ENCODE measurements around the gene FER. TPM values are rescaled to one million over a fixed set of nuclear protein-coding genes. Genes with fewer than 3 reads are reported as not detected.

FER gene
- total and polyA plus RNA-seq, 3 donors from 2014 or later = 17.5 to 40.4 (median 39.8) TPM

DNA sequence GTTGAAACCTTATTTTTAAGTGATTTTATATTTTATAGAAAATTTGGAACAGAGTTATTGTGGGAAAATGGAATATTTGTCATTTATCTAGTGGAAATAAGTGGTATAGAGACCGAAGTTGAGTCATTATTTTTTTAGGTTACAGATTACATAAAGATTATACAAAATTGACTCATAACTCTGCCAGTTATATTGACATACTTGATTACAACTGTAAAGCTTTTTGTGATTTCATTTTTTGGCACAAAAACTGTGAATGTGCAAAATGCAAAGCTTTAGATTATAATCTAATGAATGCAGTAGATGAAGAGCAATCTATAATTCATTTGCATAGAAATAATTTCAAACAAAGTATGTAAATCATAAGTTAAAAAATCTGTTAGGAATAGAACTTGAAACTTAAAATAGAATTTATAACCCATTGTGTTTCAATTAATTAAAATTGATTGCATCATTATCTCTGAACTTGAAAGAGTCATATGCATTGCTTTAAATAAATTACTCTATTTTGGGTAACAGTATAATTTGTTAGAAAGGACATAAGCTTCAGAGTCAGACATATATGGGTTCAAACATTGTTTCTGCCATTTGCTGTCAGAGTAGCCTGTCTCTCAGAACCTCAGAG, 280.4 kb downstream of the FER start:
- H3K9me3 ChIP-seq = no peaks in the 10 kb centered on the region
- 88 to 92% methylated on average over 1 of the region's 1 CpG for WGBS, 2 donors
- no peaks in the 10 kb centered on the region for H3K4me1 ChIP-seq
- H3K4me3 ChIP-seq = no peak overlapping the region
- no peak for DNase-seq
- H3K27ac ChIP-seq = no peak overlapping the region
- no peaks in the 10 kb centered on the region for H3K36me3 ChIP-seq (ENCODE audit: low read depth, missing control alignments)
- TF ChIP-seq POLR2A (IDR thresholded peaks at IDR 0.05) (no peak), CTCF (IDR thresholded peaks at IDR 0.05) (no peak)
- no peaks in the 10 kb centered on the region for H3K27me3 ChIP-seq
- intact Hi-C loops (cut with DNase I; ENCODE audit: low total_unique reads) = no loop called here

GRCh38 chr5:109028608-109029299, 281.1 kb downstream of the FER start:
- Histone ChIP-seq H3K36me3 (ENCODE audit: low read depth, missing control alignments) (no peaks in the 10 kb centered on the region), H3K27ac (no peak overlapping the region), H3K27me3 (no peaks in the 10 kb centered on the region), H3K4me3 (no peak overlapping the region), H3K9me3 (no peaks in the 10 kb centered on the region), H3K4me1 (no peaks in the 10 kb centered on the region)
- no peak for DNase-seq
- no peak for TF ChIP-seq CTCF (IDR thresholded peaks at IDR 0.05)
- TF ChIP-seq POLR2A (IDR thresholded peaks at IDR 0.05) = no peak
- intact Hi-C loops (cut with DNase I; ENCODE audit: low total_unique reads) = no loop called here
- WGBS, 2 donors = 87 to 97% methylated on average over 2 of the region's 2 CpGs

GRCh38 chr5:109029847-109030246, 282.1 kb downstream of the FER start:
- 93 to 94% methylated on average over 1 of the region's 1 CpG for WGBS, 2 donors
- no peak for DNase-seq
- no peaks in the 10 kb centered on the region for H3K36me3 ChIP-seq (ENCODE audit: low read depth, missing control alignments)
- TF ChIP-seq CTCF (IDR thresholded peaks at IDR 0.05) (no peak), POLR2A (IDR thresholded peaks at IDR 0.05) (no peak)
- no peak overlapping the region for H3K27ac ChIP-seq
- H3K4me1 ChIP-seq = no peaks in the 10 kb centered on the region
- H3K4me3 ChIP-seq = no peak overlapping the region
- intact Hi-C loops (cut with DNase I; ENCODE audit: low total_unique reads) = no loop called here
- no peaks in the 10 kb centered on the region for H3K9me3 ChIP-seq
- no peaks in the 10 kb centered on the region for H3K27me3 ChIP-seq

- TF ChIP-seq CTCF (IDR thresholded peaks at IDR 0.05) = no peak
- TF ChIP-seq POLR2A (IDR thresholded peaks at IDR 0.05) = no peak
- H3K4me1 ChIP-seq = no peaks in the 10 kb centered on the region
- no peak overlapping the region for H3K4me3 ChIP-seq
- H3K9me3 ChIP-seq = no peaks in the 10 kb centered on the region
- DNase-seq = peak; percentile 21
- intact Hi-C loops (cut with DNase I; ENCODE audit: low total_unique reads) = no loop called here
- no peaks in the 10 kb centered on the region for H3K36me3 ChIP-seq (ENCODE audit: low read depth, missing control alignments)
- no peak overlapping the region for H3K27ac ChIP-seq
- WGBS, 2 donors = 58 to 70% methylated on average over 2 of the region's 2 CpGs
- H3K27me3 ChIP-seq = no peaks in the 10 kb centered on the region
These were observed 282.9 kb downstream of the FER start for GRCh38 chr5:109030360-109031143.
